OCI-LY1 (cell line): ENCODE measurements around the gene RBP5.

Experiments
- EZH2 ChIP-seq: fragments of 200-600 bp; sonication (generic), shearing (Covaris generic); IDR thresholded peaks from 2 replicates; pipeline ENCODE4 v1.8.0; 2017; ENCODE audit warnings: borderline replicate concordance, mixed run types, mild to moderate bottlenecking, antibody characterized with exemption, low read length, moderate library complexity, mixed read lengths
- TF ChIP-seq, protein P1 (sequence below): fragments of 200-600 bp; sonication (generic), shearing (Covaris generic); IDR thresholded peaks from 2 replicates; pipeline ENCODE4 v1.5.1; 2017; ENCODE audit warnings: mild to moderate bottlenecking, antibody characterized with exemption, low read length, moderate library complexity, mixed read lengths

DNA sequence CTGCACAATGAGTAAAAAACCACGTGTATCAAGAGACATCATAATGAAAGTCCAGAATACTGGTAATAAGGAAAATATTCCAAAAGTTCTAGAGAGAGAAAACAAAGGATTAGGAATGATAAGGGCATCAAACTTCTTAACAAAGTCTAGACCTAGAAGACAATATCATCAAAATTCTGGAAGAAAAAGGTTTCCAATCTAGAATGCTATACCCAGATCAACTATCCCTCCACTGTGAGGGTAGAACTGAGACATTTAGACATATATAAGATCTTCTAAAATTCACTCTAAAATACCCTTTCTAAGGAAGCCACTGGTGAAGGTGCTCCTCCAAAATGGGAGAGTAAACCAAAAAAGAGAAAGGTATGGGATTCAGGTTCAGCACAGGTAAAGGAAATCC, 22.6 kb downstream of the RBP5 start:
- no peak for TF ChIP-seq EZH2
- TF ChIP-seq, protein P1, sequence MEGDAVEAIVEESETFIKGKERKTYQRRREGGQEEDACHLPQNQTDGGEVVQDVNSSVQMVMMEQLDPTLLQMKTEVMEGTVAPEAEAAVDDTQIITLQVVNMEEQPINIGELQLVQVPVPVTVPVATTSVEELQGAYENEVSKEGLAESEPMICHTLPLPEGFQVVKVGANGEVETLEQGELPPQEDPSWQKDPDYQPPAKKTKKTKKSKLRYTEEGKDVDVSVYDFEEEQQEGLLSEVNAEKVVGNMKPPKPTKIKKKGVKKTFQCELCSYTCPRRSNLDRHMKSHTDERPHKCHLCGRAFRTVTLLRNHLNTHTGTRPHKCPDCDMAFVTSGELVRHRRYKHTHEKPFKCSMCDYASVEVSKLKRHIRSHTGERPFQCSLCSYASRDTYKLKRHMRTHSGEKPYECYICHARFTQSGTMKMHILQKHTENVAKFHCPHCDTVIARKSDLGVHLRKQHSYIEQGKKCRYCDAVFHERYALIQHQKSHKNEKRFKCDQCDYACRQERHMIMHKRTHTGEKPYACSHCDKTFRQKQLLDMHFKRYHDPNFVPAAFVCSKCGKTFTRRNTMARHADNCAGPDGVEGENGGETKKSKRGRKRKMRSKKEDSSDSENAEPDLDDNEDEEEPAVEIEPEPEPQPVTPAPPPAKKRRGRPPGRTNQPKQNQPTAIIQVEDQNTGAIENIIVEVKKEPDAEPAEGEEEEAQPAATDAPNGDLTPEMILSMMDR, result no peak
